ENCODE measurements around the gene MC1R.

The MC1R gene

GRCh38 chr16:89936508-89936907, 17.8 kb downstream of the MC1R start:
- DNase-seq, result no peak

GRCh38 chr16:89936981-89937380, 18.3 kb downstream of the MC1R start:
- DNase-seq, result no peak

DNA sequence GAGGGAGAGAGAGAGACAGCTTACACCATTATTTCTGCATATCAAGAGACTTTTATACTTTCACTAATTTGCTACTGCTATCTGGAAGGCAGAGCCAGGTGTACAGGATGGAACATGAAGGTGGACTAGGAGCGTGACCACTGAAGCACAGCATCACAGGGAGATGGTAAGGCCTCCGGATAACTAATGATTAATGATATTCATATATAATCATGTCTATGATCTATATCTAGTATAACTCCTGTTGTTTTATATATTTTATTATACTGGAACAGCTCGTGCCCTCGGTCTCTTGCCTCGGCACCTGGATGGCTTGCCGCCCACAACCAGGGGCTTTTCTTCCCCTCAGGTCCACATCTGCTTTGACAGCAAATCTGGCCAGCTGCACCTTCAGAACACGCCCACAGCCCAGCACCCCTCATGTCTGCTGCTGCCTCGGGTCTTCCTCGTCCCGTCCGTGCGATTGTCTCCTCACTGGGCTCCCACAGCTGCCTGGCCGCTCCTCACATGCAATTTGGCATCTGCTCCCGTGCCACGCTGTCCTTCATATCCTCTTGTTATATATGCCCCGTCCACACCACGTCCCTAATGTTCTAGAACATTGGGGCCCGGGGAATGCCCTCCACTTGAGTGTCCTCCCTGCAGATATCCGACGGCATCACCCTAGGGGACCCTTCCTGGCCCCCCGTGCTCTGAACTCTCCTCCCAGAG, 19.7 kb downstream of the MC1R start:
- DNase-seq, result no peak

GRCh38 chr16:89944773-89945172, 26.1 kb downstream of the MC1R start:
- no peak for DNase-seq

DNA sequence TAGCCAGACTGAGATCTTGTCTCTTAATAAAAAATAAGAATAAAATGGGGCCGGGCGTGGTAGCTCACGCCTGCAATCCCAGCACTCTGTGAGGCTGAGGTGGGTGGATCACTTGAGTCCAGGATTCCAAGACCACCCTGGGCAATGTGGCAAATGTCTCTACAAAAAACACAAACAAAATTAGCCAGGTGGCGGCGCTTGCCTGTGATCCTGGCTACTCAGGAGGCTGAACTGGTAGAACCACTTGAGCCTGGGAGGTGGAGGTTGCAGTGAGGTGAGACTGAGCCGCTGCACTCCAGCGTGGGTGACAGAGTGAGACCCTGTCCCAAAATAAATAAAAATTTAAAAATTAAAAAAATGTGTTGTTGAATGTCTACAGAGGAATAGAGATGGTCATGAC, 27.0 kb downstream of the MC1R start:
- DNase-seq, result no peak

GRCh38 chr16:89946515-89946914, 27.9 kb downstream of the MC1R start:
- DNase-seq, result no peak

DNA sequence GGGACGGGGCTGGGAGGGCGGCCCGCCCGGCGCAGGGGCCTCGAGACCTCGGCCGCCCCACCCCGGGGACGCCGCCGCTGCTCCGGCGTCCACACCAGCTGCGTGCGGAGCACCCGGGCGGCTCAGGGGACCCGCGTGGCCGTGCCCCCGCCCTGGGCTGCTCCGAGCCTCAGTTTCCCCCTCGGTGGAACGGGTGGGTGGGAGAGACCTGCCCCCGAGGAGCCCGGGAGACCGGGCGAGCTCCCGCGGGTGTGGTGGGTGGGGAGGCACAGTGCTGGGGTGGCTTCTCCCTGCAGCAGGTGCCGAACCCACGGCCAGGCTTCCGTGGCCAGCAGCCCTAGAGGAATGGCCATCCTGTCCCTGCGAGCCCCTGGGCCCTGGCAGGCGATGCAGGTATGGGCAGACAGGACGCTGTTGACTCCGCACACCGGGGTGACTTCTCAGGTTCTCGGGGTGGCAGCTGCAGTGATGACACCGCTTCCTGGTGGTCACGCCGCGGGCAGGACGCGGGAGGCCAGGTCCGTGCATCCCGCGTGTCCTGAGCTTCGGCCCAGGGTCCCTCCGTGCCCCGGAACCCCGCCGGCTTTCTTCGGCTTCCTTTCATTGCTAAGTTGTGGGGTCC, 30.6 kb downstream of the MC1R start:
- no peak for DNase-seq

DNA sequence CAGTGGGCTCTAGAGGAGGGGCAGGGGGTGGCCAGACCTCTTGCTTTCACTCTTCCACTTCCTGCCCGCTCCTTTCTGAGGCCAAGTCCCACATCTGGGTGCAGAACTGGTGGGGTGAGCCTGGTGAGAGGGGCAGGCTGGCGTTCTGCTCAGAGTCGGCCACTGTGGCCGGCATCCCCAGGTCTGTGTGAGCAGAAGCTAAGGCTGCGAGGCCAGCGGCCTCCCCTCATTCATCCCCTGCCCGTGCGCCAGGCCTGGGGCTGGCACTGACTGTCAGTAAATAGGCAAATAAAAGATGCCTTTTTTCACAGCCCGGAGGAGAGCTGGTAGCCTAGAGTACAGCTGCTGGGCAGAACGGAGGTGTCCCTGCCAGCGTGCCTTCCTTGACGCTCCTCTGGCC, 31.1 kb downstream of the MC1R start:
- no peak for DNase-seq

GRCh38 chr16:89951509-89951908, 32.8 kb downstream of the MC1R start:
- no peak for DNase-seq

- no peak for DNase-seq
These were observed 33.4 kb downstream of the MC1R start for GRCh38 chr16:89952049-89952448.

GRCh38 chr16:89952551-89952950, 33.9 kb downstream of the MC1R start:
- no peak for DNase-seq

GRCh38 chr16:89953671-89954406, 35.2 kb downstream of the MC1R start:
- DNase-seq, result no peak

- no peak for DNase-seq
These were observed 35.8 kb downstream of the MC1R start for GRCh38 chr16:89954462-89954861.

DNA sequence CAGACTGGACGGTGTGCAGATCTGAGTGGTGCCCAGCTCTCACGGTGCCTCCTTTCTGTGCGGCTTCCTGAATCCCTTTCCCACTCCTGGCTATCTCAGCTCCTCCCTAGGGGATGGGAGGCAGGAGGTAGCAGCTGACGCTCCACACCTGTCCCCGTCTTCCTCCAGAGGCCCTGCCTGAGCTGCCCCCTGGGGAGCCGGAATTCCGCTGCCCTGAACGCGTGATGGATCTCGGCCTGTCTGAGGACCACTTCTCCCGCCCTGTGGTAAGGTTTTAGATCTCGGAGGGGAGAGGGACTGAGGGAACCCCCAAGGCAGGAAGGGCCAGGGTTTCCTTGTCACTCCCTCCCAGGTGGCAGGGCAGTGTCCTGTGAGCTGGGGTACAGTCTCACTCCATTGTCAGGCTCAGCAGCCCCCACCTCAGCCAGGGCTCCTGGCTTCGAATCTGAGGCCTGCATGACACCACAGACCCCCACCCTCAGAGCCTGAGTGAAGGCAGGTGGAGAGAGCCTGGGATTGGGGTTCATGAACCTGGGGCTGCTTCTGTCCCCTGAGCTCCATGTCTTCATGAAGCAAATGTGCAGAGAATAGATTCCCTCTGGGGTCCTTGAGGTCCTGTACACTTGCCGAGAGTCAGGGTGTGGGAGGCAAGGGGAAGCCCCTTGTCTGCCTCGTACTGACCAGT, 36.5 kb downstream of the MC1R start:
- no peak for DNase-seq

DNA sequence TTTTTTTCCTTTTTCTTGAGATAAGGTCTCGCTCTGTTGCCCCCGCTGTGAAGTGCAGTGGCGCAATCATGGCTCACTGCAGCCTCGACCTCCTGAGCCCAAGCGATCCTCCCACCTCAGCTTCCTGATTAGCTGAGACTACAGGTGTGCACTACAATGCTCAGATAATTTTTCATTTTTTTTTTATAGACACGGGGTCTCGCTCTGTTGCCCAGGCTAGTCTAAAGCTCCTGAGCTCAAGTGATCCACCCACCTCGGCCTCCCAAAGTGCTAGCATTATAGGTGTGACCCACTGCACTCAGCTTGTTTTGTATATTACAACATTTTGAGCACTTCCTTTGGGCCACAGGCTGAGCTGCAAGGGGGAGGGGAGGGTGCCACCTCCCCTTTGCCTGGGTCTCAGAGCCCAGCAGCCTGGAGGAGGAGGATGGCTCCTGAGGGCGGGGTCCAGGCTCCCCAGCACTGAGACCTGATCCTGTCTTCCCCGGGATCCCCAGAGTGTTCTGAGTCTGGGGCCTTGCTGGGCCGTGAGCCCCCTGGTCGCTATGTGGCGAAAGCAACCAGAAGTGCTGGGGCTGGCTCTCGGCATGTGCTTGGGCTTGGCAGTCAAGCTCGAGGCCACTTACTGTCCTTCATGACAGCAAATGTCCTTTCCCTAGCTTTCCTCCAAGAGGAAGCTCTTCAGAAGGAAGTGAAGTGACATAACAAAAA, 38.0 kb downstream of the MC1R start:
- DNase-seq, result no peak

GRCh38 chr16:89957216-89957785, 38.6 kb downstream of the MC1R start:
- no peak for DNase-seq

DNA sequence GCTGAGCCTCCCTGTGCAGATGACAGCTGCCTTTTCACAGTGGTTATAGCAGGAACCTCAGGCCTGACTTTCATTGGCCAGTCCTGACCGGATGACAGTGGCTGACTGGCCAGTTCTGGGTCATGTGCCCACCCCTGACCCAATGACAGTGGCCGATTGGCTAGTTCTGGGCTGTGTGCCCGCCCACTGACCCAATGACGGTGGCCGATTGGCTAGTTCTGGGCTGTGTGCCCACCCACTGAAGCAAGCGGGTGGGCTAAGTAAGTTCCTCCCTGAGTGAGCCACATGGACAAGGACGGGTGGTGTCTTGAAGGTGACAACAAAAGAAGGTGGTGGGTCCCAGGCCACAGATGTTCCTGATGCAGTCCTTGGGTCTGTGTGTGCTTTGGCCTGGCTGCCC, 39.4 kb downstream of the MC1R start:
- no peak for DNase-seq

DNA sequence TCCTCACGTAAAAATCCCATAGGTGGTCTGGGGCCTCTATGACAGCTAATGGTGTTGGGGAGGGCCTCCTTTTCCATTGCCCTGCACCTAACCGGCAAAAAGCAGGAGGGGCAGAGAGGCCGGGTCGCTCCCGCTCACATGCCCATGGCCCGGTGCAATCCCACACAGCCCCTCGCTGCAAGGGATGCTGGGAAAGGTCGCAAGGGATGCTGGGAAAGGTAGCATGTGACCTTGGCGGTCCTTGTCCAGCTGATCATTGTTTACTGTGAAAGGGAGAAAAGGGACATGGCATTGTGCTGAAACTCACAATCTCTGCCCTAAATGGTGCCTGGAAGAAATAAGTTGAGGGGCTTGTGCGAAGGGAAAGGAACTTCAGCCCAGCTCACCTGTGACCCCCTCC, 39.9 kb downstream of the MC1R start:
- no peak for DNase-seq

DNA sequence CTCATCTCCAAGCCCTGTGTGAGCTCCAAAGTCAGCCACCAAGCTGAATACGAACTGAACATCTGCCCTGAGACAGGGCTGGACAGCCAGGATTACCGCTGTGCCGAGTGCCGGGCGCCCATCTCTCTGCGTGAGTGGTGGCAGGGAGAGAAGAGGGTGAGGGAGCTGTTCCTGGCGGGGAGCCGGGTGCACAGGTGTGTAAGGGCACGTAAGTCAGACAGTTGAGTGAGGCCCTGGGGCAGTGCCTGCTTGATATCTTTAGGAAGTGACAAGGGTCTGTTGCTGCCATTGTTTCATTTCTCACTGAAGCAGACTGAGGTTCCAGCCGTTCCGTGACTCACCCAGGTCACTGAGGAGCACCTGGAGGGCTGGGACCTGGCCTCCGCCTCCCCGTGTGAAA, 42.3 kb downstream of the MC1R start:
- no peak for DNase-seq

DNA sequence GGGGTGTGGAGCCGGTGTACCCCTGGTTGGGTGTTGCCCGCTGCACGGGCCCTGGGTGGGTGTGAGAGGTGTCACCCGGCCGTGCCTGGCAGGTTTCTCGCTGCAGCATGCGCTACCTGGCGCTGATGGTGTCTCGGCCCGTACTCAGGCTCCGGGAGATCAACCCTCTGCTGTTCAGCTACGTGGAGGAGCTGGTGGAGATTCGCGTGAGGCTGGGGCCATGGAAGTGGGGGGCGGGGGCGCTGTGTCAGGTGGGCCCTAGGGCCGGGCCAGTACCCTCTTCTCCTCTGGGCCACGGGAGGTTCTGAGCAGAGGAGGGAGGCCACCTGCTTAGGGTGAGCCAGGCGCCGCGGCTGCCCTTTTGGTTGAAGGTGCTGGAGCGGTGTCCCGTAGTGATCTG, 43.3 kb downstream of the MC1R start:
- no peak for DNase-seq

DNA sequence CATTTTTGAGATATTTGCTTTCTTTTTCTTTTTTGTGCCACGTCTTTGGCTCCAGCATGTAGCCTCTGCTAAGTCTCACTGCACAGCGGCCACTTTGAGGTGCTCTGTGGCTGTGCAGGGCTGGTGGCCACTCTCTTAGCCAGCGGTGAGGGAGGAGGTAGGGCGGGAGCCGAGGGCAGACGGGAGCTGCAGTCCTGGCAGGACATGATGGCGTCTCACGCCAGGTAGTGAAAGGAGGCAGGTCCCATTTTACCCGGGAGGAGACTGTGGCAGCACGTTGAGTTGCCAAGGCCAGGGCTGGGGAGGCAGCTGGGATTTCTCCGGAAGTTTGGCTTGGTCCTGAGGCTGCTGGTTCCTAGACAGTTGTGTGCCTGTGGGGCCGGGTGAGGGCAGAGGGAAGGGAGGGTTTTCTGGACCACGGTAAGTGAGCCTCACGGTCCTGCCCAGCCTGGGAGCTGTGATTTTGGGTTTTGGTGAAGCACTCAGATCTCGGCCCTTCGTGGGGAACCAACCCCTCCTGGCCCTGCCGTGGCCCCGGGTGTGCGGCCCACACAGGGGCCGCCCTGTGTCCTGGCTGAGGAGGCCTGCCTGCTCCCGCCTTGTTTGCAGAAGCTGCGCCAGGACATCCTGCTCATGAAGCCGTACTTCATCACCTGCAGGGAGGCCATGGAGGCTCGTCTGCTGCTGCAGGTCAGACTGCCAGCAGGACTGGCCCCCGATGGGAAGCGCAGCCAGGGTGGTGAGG, 44.3 kb downstream of the MC1R start:
- no peak for DNase-seq

GRCh38 chr16:89964201-89964600, 45.5 kb downstream of the MC1R start:
- no peak for DNase-seq
